Glutamatergic neuron (in vitro differentiated cells): ENCODE measurements around the gene CCDC54. TPM values are rescaled to one million over a fixed set of nuclear protein-coding genes. Genes with fewer than 3 reads are reported as not detected.

Experiments used
- DNase-seq: peaks from one replicate; pipeline ENCODE4 v3.0.0; 2022
- H3K27ac Mint-ChIP-seq: one replicate; pipeline ENCODE4 v1.8.0; 2020; ENCODE audit warnings: mild to moderate bottlenecking, mixed read lengths, inconsistent platforms; ENCODE audit not compliant: unreplicated experiment
- H3K27me3 Mint-ChIP-seq: one replicate; pipeline ENCODE4 v1.8.0; 2020; ENCODE audit warnings: mild to moderate bottlenecking, moderate library complexity, mixed read lengths, inconsistent platforms; ENCODE audit not compliant: unreplicated experiment
- H3K36me3 Mint-ChIP-seq: one replicate; pipeline ENCODE4 v1.8.0; 2020; ENCODE audit warnings: mild to moderate bottlenecking, mixed read lengths, inconsistent platforms; ENCODE audit not compliant: unreplicated experiment
- H3K4me1 Mint-ChIP-seq: one replicate; pipeline ENCODE4 v1.8.0; 2020; ENCODE audit warnings: mild to moderate bottlenecking, low read depth, mixed read lengths, inconsistent platforms; ENCODE audit not compliant: unreplicated experiment
- H3K4me3 Mint-ChIP-seq: one replicate; pipeline ENCODE4 v1.8.0; 2020; ENCODE audit warnings: mild to moderate bottlenecking, mixed read lengths, inconsistent platforms; ENCODE audit not compliant: unreplicated experiment
- H3K9me3 Mint-ChIP-seq: one replicate; pipeline ENCODE4 v1.8.0; 2020; ENCODE audit warnings: mild to moderate bottlenecking, moderate library complexity, mixed read lengths, inconsistent platforms; ENCODE audit not compliant: unreplicated experiment
- total RNA-seq: library from RNA; stranded (reverse); fragmentation: NEBNext Ultra II Directional; extraction: Animal tissue kit (Norgen Biotek cat#: 25700); gene quantifications from one replicate; pipeline ENCODE4 v1.2.1, GENCODE V29; 2021; ENCODE audit not compliant: unreplicated experiment
- TF ChIP-seq, protein P1 (sequence below): fragments of 200-600 bp; sonication (generic); IDR thresholded peaks from one replicate; pipeline ENCODE4 v1.5.0; 2021; ENCODE audit not compliant: partially characterized antibody, unreplicated experiment

Gene CCDC54
- total RNA-seq, 1 donor from 2014 or later, result not detected

DNA sequence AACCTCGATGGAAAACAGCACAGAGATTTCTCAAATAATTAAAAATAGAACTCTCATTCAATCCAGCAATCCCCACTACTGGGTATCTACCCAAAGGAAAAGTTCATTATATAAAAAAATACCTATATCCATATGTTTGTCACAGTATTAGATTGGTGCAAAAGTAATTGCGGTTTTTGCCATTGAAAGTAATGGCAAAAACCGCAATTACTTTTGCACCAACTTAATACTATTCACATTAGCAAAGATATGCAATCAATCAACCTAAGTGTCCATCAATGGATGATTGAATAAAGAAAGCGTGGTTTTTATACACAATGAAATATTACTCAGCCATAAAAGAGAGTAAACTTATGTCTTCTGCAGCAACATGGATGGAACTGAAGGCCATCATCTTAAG lies 12.2 kb upstream of the CCDC54 start:
- DNase-seq, result no peak
- Mint-ChIP-seq H3K27me3 (no peaks in the 10 kb centered on the region), H3K36me3 (no peaks in the 10 kb centered on the region), H3K4me1 (no peaks in the 10 kb centered on the region), H3K9me3 (no peaks in the 10 kb centered on the region), H3K4me3 (no peak overlapping the region), H3K27ac (no peak overlapping the region)
- TF ChIP-seq, protein P1, sequence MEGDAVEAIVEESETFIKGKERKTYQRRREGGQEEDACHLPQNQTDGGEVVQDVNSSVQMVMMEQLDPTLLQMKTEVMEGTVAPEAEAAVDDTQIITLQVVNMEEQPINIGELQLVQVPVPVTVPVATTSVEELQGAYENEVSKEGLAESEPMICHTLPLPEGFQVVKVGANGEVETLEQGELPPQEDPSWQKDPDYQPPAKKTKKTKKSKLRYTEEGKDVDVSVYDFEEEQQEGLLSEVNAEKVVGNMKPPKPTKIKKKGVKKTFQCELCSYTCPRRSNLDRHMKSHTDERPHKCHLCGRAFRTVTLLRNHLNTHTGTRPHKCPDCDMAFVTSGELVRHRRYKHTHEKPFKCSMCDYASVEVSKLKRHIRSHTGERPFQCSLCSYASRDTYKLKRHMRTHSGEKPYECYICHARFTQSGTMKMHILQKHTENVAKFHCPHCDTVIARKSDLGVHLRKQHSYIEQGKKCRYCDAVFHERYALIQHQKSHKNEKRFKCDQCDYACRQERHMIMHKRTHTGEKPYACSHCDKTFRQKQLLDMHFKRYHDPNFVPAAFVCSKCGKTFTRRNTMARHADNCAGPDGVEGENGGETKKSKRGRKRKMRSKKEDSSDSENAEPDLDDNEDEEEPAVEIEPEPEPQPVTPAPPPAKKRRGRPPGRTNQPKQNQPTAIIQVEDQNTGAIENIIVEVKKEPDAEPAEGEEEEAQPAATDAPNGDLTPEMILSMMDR, result no peak

DNA sequence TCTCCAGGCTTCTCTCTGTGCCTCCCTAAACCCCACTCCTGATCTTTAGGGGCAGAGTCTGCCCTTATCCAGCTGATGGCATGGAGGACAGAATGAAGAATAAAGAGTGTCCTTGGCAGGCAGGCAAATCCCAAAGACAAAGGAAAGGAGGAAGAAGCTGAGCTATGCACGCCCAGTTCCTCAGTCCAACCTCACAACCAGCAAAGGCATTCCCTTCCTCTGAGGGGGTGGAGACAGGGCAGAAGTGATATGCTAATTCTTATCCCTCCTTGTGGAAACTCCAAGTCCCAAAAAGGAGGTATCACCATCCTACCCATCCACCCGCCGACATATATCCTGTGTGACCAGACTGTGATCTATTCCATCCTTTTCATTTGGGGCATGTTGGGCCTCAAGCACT lies 10.5 kb upstream of the CCDC54 start:
- H3K4me1 Mint-ChIP-seq, result peaks cover under 1% of the 10 kb centered on the region
- no peak overlapping the region for H3K4me3 Mint-ChIP-seq
- no peaks in the 10 kb centered on the region for H3K36me3 Mint-ChIP-seq
- no peak for DNase-seq
- TF ChIP-seq, protein P1, result no peak
- H3K27me3 Mint-ChIP-seq, result no peaks in the 10 kb centered on the region
- H3K9me3 Mint-ChIP-seq, result no peaks in the 10 kb centered on the region
- H3K27ac Mint-ChIP-seq, result no peak overlapping the region

DNA sequence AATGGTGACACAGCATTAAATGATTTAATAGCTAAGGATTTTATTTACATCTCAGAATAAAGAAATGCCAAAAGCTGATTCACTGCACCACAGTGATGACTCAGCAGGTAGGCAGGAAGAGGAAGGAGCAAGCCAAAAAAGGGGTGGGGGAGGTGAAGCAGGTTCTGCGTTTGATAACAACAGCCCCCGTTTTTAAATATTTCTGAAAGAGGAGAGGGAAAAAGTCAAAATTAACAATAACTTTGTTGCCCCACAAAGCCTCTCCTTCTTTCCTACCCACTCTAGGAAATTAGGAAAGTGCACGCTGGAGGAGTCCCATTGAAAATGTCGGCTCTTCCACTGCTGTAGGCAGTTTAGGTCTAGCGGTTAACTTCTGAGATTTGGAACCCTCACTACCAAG lies 9.9 kb upstream of the CCDC54 start:
- Mint-ChIP-seq H3K27me3 (no peaks in the 10 kb centered on the region), H3K4me1 (peaks cover 6% of the 10 kb centered on the region), H3K4me3 (no peak overlapping the region), H3K9me3 (no peaks in the 10 kb centered on the region), H3K36me3 (no peaks in the 10 kb centered on the region), H3K27ac (no peak overlapping the region)
- DNase-seq, result no peak
- TF ChIP-seq, protein P1, result no peak

DNA sequence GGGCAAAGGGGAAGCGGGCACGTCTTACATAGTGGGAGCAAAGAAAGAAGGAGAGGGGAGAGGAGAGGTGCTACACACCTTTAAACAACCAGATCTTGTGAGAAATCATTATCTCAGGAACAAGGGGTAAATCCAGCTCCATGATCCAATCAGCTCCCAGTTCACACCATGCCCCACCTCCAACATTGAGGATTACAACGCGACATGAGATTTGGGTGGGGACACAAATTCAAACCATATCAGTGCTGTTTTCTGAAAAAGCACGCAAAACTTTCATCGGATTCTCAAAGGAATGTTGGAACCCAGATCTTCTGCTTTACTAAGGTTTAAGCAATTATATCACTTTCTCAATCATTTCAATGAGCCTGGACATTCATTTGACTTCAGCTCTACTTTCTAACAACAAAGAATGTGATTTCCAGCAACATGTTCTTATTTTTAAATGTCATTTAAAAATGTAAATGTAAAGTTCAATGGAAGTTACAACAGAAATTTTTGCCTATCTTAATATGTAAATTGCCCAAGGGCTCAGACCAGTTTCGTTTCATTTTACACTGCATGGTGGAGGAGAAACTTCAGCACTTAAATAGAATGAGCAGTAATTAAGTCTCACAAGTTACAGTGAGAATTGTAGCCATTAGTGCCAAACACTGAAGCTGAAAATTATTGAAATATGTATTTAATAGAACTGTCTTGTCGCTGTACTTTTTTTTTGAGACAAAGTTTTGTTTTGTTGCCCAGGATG lies 8.4 kb upstream of the CCDC54 start:
- H3K36me3 Mint-ChIP-seq, result no peaks in the 10 kb centered on the region

DNA sequence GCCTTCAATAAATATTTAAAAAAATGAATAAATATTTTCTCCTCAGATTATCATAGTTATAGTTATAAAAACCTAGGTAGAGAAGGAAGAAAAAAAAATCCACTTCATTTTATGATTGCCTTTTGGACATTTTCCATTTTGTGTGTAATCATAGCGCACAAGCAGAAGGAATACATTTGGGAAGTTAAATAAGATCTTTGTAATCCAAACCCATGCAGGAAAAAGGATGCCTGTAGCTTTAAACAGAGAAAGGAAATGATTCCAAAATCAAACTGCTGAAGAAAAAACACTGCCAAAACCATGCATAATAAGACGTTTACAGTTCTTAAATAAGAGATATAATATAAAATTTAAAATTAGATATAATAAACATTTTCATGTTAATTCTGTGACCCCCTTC lies 7.4 kb upstream of the CCDC54 start:
- no peak for DNase-seq
- TF ChIP-seq, protein P1, result no peak
- Mint-ChIP-seq H3K4me1 (peaks cover 8% of the 10 kb centered on the region), H3K27me3 (no peaks in the 10 kb centered on the region), H3K4me3 (no peak overlapping the region), H3K27ac (no peak overlapping the region), H3K9me3 (no peaks in the 10 kb centered on the region), H3K36me3 (no peaks in the 10 kb centered on the region)

More for the DNA sequence above, 8.4 kb upstream of the CCDC54 start:
- H3K9me3 Mint-ChIP-seq, result no peaks in the 10 kb centered on the region
- TF ChIP-seq, protein P1, result no peak
- no peak for DNase-seq
- H3K27ac Mint-ChIP-seq, result no peak overlapping the region
- no peaks in the 10 kb centered on the region for H3K27me3 Mint-ChIP-seq
- peaks cover 8% of the 10 kb centered on the region for H3K4me1 Mint-ChIP-seq
- no peak overlapping the region for H3K4me3 Mint-ChIP-seq
